GM10266 (cell line): Measurements from ENCODE around the gene PDGFC.
"Not testable (repeated sequence)": the region's sequence is repeated elsewhere in the genome, so short reads cannot be mapped to it uniquely, and the experiment has no call there.

Experiments
- DNase-seq: peaks from one replicate; pipeline ENCODE4 v3.0.0; 2012; ENCODE audit errors: extremely low spot score
- CTCF ChIP-seq: IDR thresholded peaks from 2 replicates; pipeline ENCODE4 v1.5.1; 2012; ENCODE audit warnings: mild to moderate bottlenecking, low read depth; ENCODE audit not compliant: control insufficient read depth, insufficient read depth; ENCODE audit errors: missing control alignments

PDGFC gene

GRCh38 chr4:156933633-156934258 lies 37.9 kb downstream of the PDGFC start:
- TF ChIP-seq CTCF, result no peak
- no peak for DNase-seq

- DNase-seq, result not testable (repeated sequence)
Observed at GRCh38 chr4:156932360-156932759, 39.2 kb downstream of the PDGFC start.

- no peak for TF ChIP-seq CTCF
- DNase-seq, result no peak
Observed at GRCh38 chr4:156931267-156931666, 40.3 kb downstream of the PDGFC start.

DNA sequence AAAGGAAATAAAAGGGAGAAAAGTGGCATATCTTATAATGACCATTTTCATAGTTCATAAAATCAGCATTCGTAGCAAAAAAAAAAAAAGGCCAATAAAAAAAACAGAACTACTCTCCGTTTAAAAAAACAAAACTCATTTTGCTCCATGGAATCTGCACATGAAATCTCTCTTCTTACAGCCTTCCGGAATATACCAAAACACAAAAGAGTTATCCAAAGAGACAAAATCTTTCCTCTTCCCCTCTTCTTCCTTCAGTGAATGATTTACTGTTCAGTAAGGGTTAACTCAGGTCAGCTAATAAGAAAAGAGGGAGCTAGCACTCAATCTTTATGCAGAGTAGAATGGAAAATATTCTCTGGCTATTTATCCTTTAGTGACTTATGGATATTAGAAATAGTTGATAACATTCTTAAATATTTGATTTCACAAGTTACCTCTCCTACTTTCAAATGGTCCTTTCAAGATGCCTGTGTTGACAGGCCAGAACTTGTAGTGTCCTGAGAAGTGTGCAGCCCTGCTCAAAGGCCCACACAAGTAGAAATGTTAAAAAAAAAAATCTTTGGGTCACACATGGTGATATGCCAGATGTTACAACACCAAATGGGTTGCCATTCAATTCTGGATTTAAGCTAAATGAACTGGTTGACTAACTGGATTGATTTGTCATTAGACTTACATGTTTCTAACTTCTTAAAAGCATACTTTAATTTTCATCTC lies 42.1 kb downstream of the PDGFC start:
- no peak for TF ChIP-seq CTCF
- DNase-seq, result no peak

DNA sequence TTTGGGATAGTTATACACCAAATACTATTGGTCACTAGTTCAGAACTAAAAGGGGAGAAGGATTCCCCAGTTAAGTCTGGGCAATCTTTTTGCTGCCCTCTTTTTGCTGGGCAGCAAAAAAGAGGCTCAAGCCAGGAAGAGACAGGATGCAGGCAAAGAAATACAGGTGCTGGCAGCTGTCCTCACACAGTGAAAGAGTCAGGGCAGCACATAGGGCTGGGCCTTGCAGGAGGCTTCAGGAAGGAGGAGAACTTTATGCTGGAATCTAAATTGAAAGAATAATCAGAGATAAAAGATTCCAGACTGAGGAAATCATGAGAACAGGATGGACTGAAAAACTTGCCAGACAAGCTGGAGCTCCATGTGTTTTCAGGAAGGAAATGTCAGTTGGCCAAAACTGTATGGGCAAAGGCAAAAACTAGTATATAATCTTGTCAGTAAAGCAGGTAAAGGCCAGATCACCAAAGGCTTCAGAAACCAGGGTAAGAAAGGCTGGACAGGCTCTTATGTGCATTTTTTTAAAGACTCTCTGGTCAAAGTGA lies 46.8 kb downstream of the PDGFC start:
- TF ChIP-seq CTCF, result no peak
- no peak for DNase-seq

- TF ChIP-seq CTCF, result no peak
- DNase-seq, result no peak
Observed at GRCh38 chr4:156923525-156923924, 48.1 kb downstream of the PDGFC start.

- no peak for TF ChIP-seq CTCF
Observed at GRCh38 chr4:156915221-156915620, 56.4 kb downstream of the PDGFC start.

More at GRCh38 chr4:156915221-156915620, 56.4 kb downstream of the PDGFC start:
- no peak for DNase-seq
